Medulla oblongata (tissue), 1 donor: ENCODE results near the gene MT1G.
A peak's percentile ranks its signal among the peaks of the same experiment; 100 is the strongest.
"Not testable (repeated sequence)": the region's sequence is repeated elsewhere in the genome, so short reads cannot be mapped to it uniquely, and the experiment has no call there.

Experiments used
- DNase-seq: peaks from one replicate; pipeline ENCODE4 v3.0.0-alpha.2; 2015; ENCODE audit errors: extremely low spot score

Gene MT1G

GRCh38 chr16:56637814-56638750 is 29.8 kb downstream of the MT1G start, which contains the start of gene MT1A:
Gene MT1A (plus strand): TSS chr16:56638666. CDS start chr16:56638739, 73 bp downstream.
- DNase-seq = peak; percentile 25

GRCh38 chr16:56636616-56637413 is 31.1 kb downstream of the MT1G start:
- DNase-seq = no peak

- DNase-seq = no peak
Measured at GRCh38 chr16:56635441-56635967, 32.4 kb downstream of the MT1G start.

- no peak for DNase-seq
Measured at GRCh38 chr16:56634715-56635440, 33.0 kb downstream of the MT1G start.

GRCh38 chr16:56633535-56633934 is 34.3 kb downstream of the MT1G start:
- no peak for DNase-seq

GRCh38 chr16:56632848-56633365 is 35.0 kb downstream of the MT1G start:
- no peak for DNase-seq

GRCh38 chr16:56632156-56632847 is 35.6 kb downstream of the MT1G start, which contains the start of gene MT1M:
Gene MT1M (plus strand): TSS chr16:56632659. CDS start chr16:56632732, 73 bp downstream.
- DNase-seq = peak; percentile 40

GRCh38 chr16:56631832-56632155 is 36.1 kb downstream of the MT1G start:
- no peak for DNase-seq

GRCh38 chr16:56631197-56631596 is 36.7 kb downstream of the MT1G start:
- DNase-seq = no peak

- DNase-seq = no peak
Measured at GRCh38 chr16:56630134-56630533, 37.7 kb downstream of the MT1G start.

GRCh38 chr16:56629531-56629930 is 38.3 kb downstream of the MT1G start:
- DNase-seq = no peak

- DNase-seq = no peak
Measured at GRCh38 chr16:56628486-56629350, 39.1 kb downstream of the MT1G start.

- no peak for DNase-seq
Measured at GRCh38 chr16:56626685-56627084, 41.2 kb downstream of the MT1G start.

- DNase-seq = peak; percentile 42
Measured at GRCh38 chr16:56625943-56626654, 41.8 kb downstream of the MT1G start.

- DNase-seq = peak; percentile 68
Measured at GRCh38 chr16:56625140-56625942, 42.5 kb downstream of the MT1G start, which contains the start of gene MT1E. Gene MT1E (plus strand): TSS chr16:56625781. CDS start chr16:56625852, 71 bp downstream.

- no peak for DNase-seq
Measured at GRCh38 chr16:56623637-56624036, 44.2 kb downstream of the MT1G start.

GRCh38 chr16:56623184-56623583 is 44.7 kb downstream of the MT1G start:
- not testable (repeated sequence) for DNase-seq
